T-helper 2 cell (primary cell): ENCODE measurements around the gene PCCB.
A peak's percentile ranks its signal among the peaks of the same experiment; 100 is the strongest.
"Not testable (repeated sequence)": the region's sequence is repeated elsewhere in the genome, so short reads cannot be mapped to it uniquely, and the experiment has no call there.

ENCODE experiments used
- DNase-seq, 5 experiments: peaks; one replicate each; pipeline versions ENCODE4 v3.0.0 to v3.0.0-alpha.2; 2012 to 2022

Gene PCCB

DNA sequence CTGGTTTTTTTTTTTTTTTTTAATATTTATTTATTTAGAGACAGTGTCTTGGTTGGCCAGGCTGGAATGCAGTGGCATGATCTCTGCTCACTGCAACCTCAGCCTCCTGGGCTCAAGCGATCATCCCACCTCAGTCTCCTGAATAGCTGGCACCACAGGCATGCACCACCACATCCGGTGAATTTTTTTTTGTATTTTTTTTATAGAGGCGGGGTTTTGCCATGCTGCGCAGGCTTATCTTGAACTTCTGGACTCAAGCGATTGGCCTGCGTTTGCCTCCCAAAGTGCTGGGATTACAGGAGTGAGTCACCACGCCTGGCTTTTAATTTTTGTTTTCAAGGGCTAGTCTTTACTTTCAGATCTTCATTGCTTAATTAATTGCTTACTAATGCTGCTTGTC, 13.1 kb downstream of the PCCB start:
- DNase-seq: no peak

DNA sequence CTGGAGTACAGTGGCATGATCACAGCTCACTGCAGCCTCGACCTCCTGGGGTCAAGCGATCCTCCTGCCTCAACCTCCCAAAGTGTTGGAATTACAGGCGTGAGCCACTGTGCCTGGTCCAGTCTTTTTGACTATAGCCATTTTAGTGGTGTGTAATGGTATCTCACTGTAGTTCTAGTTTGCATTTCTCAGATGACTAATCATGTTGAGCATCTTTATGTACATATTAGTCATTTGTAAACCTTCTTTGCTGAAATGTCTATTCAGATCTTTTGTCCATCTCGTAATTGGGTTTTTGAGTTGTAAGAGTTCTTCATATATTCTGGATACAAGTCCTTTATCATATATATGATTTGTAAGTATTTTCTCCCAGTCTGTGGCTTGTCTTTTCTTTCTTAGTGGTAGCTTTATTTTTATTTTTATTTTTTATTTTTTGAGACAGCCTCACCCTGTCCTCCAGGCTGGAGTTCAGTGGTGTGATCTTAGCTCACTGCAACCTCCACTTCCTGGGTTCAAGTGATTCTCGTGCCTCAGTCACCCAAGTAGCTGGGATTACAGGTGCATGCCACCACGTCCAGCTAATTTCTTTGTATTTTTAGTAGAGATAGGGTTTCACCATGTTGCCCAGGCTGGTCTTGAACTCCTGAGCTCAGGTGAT, 16.5 kb downstream of the PCCB start:
- DNase-seq: peak in 1 of 5 experiments; percentile 5

DNA sequence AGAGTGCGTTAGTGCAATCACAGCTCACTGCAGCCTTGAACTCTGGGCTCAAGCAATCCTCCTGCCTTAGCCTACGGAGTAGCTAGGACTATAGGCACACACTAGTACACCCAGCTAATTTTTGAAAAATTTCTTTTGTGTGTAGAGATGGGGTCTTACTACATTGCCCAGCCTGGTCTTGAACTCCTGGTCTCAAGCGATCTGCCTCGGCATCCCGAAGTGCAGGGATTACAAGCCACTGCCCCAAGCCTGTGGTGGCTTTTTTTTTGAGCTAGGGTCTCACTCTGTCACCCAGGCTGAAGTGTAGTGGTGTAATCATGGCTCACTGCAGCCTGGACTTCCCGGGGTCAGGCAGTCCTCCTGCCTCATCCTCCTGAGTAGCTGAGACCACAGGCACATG, 17.1 kb downstream of the PCCB start:
- no peak for DNase-seq

DNA sequence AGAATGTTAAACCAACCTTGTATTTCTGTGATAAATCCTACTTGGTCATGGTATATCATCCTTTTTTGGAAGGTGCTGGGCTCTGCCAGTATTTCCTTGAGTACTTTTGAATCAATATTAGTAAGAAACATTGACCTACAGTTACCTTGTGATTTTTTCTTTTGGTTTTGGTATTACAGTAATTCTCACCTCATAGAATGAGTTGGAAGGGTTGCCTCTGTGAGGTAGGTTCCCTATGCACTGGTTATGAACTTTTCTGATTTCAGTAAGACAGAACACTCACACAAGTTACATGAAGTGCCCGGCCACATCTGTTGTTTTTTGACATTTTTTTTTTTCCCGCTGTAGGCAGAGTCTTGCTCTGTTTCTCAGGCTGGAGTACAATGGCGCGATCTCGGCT, 20.0 kb downstream of the PCCB start:
- DNase-seq: peak in 1 of 5 experiments; percentile 45

DNA sequence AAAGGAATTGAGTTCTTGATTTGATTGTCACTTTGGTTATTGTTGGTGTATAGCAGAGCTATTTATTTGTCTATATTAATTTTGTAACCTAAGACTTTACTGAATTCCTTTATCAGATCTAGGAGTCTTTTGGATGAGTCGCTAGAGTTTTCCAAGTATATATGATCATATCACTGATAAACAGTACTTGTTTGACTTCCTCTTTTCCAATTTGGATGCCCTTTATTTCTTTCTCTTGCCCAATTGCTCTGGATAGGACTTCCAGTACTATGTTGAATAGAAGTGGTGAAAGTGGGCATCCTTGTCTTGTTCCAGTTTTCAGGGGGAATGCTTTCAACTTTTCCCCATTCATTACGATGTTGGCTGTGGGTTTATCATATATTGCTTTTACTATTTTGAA, 21.5 kb downstream of the PCCB start:
- DNase-seq: not testable (repeated sequence)

DNA sequence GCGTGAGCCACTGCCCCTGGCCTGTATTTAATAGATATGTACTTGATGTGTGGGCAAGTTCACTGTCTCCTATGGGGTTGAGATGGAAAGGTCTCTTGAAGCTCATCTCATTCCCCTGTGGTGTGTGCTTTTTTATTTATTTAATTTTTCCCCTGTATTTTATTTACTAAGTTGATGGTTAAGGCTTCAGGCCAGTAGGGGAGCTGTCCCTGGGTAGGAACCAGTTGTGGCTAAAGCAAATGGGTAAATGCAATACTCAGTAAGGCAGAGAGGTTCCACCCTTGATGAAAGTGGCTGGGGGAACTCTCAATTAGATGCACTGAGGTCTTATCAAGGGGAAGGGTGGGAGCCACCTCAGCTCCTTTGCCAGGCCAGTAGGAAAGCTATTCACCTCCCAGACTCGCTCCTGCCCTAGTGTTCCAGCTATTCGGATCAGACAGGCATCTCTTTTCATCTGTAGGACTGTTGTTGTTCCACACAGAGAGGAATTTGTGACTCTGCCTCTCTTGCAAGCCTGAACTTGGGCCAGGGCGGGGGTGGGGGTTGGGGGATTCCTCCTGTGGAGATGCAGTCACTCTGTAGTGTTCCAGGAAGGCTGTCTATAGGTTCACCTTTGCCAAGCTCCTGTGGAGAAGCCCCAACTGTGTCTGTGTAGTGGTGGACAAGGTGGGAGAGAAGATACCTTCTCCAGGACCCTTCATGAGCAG, 26.1 kb downstream of the PCCB start:
- no peak for DNase-seq

DNA sequence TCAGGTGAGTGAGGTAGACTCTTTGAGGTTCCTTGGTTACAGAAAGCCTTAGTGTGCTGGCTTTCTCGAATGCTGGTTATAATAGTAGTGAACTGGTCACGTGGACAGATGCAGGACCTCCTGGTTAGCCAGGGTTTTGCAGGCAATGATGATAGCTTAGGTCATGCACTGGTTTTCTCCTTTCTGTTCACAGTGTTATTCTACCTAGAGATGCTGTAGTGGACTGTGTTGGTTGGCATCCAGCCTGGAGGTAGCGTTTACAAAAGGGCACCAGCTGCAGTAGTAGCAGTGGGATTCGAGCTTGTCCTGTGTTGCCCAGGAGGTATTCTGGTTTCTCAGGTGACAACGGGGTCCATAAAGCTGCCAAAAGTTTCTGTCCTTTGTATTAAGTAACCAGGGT, 27.0 kb downstream of the PCCB start:
- DNase-seq: no peak

DNA sequence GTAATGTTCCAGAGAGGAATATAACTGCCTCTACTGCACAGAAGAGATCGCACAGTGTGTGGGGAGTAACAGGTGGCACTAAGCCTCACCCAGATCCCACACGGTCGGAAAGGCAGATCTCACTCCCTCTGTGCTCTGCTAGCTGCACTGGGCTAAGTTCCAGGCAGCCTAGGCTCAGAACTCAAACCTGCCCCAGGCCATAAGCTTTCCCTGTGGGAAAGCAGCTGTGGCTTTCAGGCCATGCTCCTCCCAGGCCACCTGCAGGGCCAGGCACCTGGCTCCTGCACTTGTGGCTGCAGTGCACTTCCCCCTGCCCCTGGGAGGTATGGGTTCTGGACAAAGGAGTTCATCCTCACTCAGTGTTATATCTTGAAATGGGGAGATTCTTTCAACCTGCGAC, 27.5 kb downstream of the PCCB start:
- no peak for DNase-seq

DNA sequence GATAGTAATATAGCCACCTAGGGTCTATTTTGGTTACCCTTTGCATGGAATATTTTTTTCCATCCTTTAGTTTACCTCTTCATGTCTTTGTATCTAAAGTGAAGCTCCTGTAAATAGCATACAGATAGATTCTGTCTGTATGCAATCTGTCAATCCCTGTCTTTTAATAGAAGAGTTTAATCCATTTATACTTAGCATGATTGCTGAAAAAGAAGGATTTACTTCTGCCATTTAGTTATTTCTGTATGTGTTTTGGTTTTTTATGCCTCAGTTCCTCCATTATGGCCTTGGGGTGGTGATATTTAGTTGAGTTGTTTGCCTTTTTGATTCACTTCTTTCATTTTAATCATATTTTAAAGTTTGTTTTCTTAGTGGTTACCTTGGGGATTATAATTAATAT, 29.0 kb downstream of the PCCB start:
- no peak for DNase-seq

DNA sequence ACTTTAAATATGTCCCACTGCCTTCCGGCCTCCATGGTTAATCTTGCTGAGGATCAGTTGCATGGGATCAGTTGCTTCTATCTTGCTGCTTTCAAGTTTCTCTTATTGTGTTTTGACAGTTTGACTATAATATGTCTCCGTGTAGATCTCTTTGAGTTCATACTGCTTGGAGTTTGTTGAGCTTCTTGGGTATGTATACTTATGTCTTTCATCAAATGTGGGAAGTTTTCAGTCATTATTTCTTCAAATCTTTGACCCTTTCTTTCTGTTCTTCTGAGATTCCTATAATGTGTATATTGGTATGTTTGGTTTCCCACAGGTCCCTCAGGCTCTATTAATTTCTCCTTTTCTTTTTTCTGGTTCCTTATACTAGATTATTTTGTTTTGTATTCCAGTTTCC, 30.8 kb downstream of the PCCB start:
- DNase-seq: no peak

DNA sequence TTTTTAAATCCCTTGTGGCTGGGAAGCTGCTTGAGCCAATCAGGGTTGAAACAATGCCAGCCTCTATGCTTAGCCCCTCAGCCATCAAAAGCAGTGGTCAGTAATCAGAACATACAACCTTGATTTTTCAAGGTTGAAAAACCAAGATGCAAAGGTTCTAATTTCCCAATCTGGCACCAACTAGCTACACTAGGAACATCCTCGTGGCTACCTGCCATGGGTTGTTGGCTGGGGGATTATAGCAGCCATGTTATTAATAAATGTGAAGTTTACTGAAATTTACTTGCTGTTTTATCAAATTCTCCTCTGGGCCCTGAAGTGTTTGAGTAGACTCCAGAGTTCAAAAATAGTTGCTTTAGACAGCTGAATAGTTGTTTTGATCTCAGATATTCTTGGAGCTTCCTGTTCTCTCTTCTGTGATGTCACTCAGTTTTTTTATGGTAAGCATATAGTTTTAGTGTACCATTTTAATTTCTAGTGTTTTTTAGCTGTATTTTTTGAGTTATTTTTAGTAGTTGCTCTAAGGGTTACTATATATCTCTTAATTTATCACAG, 31.9 kb downstream of the PCCB start:
- no peak for DNase-seq

DNA sequence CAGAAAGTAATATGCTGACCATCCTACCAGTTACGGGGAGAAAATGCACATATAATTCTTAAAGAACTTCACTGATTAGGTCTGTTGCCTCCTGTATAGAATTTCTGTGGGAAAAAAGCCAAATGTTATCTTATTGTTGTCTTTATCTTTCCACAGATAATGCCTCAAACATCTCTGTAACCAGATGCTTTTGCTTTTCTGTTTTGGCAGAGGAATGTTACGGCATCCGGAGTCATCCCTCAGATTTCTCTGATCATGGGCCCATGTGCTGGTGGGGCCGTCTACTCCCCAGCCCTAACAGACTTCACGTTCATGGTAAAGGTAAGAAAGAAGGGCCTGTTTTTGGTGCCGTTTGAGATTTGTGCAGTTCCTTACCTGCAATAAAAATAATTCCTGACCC, 33.5 kb downstream of the PCCB start:
- DNase-seq: no peak

DNA sequence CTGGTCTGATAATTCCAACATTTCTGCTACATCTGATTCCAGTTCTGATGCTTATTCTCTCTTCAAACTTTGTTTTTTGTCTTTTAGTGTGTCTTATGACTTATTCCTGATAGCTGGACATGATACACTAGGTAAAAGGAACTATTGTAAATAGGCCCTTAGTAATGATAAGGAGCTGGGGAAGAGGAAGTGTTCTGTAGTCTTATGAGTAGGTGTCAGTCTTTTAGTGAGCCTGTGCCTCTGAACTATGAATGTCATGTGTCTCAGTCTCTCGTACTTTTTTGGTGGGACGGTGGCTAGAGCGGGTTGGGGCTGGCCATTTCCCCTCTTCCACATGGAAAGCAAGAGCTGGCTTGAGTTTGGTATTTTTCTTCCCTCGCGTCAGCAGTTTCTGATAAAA, 41.2 kb downstream of the PCCB start:
- no peak for DNase-seq

DNA sequence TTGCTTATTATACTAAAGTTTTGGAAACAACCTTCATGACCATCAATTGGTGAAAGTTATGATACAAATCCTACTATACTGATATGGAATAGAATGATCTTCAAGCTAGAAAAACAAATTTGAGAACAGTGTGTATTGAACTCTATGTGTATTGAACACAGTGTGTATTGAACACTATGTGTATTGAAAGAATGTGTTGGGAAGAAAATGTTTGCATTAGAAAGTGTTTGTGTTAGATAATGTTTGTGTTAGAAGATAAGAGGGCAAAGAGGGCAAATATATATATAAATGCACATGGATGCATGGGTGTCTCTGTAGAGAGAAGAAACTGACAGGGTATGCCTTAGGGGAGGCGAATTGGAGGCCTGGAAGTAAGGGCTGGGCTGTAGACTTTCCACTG, 42.4 kb downstream of the PCCB start:
- DNase-seq: no peak

DNA sequence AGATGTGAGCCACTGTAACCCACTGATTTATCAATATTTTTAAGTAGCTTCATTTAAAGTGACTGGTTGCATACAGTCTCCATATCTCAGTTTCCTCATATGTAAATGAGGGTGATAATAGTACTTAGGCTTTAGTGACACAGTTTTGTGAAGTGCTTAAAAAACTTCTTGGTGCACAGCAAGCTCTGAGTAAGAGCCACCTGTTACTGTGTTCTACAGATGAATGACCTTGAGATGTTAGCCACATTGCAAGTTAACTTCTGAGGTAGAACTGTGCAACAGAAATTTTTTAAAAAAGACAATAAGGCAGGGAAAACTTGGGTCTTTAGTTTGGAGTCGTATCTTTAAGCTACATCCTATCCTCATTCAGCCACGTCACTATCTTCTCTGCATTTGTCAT, 43.1 kb downstream of the PCCB start:
- no peak for DNase-seq

DNA sequence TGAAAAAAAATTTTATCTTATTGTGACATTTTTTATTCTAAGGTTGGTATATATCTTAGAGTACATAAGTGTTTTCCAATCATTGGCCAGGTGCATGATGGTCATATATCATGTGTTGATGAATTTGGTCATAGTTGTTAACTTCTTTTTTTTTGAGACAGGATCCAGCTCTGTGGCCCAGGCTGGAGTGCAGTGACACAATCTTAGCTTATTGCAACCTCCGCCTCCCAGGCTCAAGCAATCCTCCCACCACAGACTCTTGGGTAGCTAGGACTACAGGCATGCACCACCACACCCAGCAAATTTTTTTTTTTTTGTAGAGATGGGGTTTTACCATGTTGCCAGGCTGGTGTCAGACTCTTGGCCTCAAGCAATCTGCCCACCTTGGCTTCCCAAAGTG, 44.0 kb downstream of the PCCB start:
- no peak for DNase-seq

DNA sequence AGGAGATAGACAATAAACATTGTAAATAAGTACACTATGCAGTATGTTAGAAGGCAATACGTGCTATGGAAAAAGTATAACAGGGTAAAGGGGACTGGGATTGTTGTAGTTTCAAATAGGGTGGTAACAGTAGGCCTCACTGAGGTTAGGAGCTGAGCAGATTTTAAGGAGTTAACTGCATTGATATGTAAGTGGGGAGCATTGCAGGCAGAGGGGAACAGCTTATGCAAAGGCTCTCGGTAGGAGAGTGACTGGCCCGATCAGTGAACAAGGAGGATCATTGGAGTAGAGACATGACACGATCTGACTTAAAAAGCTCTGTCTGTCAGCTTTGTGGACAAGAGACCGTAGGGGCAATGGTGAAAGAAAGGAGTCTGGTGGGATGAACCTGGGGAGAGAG, 46.8 kb downstream of the PCCB start:
- DNase-seq: no peak

DNA sequence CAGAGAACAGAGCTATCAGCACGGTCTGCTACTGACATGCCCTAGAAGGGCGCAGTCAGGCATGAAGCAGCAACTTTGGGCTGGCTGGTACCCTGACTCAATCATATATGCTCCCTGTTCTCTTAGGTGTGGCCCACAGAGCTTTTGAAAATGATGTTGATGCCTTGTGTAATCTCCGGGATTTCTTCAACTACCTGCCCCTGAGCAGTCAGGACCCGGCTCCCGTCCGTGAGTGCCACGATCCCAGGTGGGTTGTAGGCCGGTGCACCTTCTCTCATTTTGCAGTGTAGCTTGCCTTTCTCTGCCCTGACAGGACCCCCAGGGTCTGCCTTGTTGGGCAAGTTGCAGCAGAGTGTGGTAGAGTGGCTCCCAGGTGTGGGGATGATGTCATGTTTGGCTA, 47.7 kb downstream of the PCCB start:
- DNase-seq: no peak

DNA sequence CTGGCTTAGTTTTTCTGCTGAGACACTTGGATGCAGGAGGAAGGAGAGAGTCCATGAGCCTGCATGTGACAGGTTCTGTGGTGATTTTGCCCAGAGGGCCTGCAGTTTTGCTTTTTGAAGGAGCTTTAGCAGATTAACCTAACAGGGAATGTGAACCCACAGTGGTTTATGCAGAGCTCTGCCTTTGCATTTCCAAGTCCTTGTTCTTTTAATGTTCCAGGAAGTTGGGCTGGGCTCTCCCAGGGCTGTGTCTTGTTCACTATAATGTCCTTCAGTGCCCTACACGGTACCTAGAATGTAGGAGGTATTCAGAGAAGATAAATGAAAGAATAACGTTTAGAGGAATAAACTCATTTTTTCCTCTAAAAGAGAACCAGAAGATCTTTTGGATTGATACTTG, 50.3 kb downstream of the PCCB start:
- no peak for DNase-seq

DNA sequence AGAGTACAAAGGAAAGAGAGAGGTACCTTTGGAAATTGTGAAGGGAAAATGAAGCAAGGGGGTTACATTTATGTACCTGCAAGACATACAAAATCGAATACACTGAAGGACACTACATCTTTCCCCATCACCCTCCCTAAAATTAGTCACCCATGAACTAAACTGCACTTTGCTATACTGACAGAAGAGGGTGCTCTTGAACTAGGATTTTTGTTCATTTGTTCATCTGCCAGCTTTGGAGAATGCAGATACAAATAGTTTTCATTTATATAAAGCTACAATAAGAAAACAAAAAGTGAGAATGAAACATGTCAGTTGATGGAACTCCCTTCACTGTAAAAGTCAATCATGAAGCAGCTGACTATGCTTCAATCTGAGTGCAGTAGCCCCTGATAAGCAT, 55.7 kb downstream of the PCCB start:
- DNase-seq: peak in 1 of 5 experiments; percentile 52

DNA sequence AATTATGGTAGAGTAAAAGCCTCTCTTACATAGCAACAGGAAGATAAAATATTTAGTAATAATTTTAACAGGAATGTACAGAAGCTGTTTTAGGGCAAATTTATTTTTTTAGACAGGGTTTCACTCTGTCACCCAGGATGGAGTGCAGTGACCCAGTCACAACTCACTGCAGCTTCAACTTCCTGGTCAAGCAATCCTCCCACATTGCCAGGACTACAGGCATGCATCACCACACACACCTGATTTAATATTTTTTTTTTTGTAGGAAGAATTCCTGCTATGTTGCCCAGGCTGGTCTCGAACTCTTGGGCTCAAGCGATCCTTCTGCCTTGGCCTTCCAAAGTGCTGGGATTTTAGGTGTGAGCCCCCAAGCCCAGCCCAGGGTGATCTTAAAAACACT, 61.1 kb downstream of the PCCB start:
- DNase-seq: no peak

DNA sequence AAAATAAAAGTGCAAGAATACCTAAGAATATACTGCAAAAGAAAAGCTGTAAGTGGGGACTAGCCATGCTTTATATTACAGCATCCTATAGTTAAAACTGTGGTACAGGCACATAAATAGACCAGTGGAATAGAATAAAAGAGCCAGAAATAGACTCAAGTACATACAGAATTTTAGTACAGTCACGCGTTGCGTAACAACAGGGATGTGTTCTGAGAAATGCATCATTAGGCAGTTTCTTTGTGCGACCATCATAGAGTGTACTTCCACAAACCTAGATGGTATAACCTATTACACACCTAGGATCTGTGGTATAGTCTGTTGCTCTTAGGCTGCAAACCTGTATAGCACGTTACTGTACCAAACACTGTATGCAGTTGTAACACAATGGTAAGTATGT, 61.8 kb downstream of the PCCB start:
- DNase-seq: no peak

DNA sequence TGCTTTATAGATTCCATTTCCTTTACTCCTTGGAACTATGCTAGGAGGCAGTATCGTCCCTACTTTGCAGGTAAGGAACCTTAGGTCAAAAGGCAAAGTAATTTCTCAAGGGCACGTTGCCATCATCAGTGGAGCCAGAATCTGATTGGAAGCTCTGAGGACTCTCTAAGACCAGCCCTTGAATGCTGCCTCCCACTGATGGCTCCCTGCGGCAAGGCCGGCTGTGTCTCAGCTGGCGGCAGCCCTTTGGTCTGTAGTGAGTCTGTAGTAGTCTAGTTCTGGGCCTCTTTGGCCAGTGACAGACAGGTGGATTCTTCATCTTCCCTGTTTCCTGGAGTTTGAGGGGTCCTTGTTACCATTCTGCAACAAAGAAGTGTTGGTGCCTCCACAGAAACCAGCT, 76.2 kb downstream of the PCCB start:
- no peak for DNase-seq

DNA sequence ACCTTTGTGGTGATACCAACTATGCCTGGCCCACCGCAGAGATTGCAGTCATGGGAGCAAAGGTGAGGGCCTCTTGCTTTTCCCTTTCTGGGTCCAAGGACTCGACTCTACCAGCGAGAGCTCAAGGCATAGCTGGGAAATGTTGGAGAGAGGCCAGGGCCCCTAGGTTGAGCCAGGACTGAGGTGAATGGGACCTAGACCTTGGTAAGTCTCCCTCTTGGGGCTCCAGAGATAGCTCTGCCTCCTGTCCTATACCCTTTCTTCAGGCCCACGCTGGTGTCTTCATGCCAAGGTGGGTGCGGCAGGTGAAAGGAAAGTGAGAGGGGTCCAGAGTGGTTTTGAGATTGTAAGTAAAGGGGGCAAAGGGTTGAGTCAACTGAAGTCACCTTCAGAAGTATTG, 77.5 kb downstream of the PCCB start:
- no peak for DNase-seq

DNA sequence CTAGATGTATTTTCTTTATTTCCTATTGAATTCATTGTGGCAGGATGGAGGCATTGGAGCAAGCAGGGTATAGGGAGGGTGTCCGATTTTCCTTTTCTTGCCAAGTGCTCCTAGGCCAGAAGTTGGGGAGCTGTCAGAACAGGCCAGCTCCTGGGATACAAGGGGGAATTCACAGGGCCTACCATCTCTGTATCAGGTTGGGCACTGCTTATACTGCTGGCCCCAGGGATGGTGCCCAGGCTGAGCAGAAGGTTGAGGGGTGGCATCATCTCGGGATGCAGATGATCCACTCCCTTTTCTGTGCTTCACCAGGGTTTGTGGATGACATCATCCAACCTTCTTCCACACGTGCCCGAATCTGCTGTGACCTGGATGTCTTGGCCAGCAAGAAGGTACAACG, 79.5 kb downstream of the PCCB start:
- DNase-seq: no peak
